ENCODE results near the gene ACTMAP. TPM values are rescaled to one million over a fixed set of nuclear protein-coding genes. Genes with fewer than 3 reads are reported as not detected.
A peak's percentile ranks its signal among the peaks of the same experiment; 100 is the strongest.

ACTMAP gene
- polyA plus RNA-seq, 12 donors, result 6.3 to 12.1 (median 8.6) TPM; not detected in 1

DNA sequence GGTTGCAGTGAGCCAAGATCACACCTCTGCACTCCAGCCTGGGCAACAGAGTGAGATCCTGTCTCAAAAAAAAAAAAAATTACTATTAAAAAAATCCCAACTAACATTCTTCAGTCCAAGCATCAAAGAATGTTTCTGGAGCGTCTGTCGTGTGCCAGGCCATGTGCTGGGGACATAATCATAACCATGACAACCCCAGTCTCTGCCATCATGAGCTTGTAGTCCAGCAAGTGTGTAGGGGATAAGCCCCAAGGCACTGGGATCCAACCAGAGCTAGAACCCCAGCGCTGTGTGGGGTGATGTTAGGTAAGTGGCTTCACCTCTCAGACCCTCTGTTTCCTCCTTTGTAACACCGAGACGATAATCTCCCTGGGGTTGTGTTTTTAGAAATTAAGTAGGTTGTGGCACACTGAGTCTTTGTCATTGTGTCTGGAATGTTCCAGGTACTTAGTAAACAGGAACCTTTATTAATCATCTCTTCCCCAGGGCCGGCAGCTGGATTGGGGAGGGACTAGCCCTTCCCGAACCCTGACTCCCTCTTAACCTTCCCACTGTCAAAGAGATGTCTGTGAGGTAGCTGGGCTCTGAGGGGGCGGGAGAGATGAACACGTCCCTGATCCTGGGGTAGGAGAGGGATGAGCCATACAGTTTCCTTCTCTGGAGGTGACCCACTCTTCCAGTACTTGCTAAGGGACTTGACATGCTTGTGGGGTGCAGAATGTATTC, 28.2 kb downstream of the ACTMAP start:
- no peak for DNase-seq

DNA sequence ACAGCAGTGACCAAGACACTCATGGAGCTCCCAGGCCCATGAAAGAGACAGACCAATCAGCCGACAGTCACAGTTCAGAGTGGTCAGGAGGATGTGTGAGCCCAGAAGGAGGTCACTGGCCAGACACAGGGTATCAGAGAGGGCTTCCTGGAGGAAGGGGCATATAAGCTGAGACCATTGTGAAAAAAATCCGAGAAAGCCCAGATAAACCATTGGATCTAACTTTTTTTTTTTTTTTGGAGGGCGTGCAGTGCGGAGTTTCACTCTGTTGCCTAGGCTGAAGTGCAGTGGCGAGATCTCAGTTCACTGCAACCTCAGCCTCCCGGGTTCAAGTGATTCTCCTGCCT, 29.2 kb downstream of the ACTMAP start:
- DNase-seq, result no peak

DNA sequence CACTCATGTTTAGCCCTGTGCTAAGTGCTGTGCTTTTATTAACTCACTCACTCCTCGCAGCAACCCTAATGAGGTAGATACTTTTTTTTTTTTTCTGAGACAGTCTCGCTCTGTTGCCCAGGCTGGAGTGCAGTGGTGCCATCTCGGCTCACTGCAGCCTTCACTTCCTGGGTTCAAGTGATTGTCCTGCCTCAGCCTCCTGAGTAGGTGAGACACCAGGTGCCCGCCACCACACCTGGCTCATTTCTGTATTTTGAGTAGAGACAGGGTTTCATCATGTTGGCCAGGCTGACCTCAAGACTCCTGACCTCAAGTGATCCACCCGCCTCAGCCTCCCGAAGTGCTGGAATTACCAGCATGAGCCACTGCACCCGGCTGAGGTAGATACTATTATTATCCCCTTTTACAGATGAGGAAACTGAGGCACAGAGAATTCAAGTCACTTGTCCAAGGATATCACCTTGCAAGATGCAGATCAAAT, 30.8 kb downstream of the ACTMAP start:
- DNase-seq, result no peak

DNA sequence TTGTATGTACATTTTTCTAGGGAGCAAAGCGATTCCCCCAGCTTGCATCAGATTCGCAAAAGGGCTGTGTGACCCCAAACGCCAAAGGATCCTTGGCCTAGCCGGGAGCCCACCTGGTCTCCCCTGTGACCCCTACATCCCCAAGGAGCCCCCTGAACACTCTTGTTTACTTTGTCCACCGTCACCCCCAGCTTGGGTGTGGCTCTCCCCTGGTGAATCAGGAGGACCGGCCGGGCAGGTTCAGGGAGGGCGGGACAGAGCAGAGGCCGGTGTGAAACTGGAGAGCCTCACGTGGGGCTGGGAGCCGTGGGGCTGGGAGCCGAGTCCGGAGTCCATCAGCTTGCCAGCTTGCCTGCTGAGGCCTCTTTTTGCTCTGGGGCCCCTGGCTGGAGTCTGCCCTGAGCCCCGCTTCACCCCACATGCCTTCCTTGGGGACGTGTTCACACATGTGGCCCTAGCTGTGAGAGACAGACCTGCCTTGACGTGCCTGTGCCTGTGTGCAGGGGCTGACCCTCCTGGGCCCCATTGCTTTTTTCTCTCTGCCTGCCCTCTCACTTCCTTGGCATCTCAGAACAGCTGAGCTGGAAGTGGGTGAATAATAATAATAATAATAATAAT, 31.4 kb downstream of the ACTMAP start:
- no peak for DNase-seq

DNA sequence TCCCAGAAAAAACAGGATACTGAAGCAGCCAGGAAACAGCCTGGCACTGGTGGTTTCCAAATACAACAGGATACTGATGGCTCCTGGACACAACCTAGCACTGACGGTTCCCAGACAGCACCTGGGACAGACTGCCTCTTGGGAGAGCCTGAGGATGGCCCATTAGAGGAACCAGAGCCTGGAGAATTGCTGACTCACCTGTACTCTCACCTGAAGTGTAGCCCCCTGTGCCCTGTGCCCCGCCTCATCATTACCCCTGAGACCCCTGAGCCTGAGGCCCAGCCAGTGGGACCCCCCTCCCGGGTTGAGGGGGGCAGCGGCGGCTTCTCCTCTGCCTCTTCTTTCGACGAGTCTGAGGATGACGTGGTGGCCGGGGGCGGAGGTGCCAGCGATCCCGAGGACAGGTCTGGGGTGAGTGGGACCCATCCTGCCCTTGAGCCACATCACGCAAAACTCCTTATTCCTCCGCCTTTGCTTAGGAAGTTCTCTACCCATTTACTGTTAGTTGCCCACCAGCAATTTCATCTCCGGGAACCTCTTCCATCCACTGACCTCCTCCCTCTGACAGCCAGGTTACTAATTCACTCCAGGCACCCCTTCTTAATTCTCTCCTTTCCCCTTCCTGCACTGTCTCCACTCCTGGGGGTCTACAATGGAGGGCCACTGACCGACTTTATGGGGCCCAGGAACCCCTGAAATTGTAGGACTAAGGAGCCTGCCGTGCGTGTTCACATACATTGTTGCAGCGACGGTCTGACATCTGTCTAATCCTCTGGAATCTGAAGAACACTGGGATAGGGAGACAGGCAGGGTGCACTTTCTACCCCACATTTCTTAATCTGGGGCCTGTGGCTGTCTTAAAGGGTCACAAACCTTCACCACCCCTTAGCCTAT, 32.1 kb downstream of the ACTMAP start:
- no peak for DNase-seq

DNA sequence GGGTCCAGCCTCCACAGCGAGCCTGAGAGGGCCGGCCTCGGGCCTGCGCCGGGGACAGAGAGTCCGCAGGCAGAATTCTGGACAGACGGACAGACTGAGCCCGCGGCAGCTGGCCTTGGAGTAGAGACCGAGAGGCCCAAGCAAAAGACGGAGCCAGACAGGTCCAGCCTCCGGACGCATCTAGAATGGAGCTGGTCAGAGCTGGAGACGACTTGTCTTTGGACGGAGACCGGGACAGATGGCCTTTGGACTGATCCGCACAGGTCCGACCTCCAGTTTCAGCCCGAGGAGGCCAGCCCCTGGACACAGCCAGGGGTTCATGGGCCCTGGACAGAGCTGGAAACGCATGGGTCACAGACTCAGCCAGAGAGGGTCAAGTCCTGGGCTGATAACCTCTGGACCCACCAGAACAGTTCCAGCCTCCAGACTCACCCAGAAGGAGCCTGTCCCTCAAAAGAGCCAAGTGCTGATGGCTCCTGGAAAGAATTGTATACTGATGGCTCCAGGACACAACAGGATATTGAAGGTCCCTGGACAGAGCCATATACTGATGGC, 32.9 kb downstream of the ACTMAP start:
- DNase-seq, result peak; percentile 65

DNA sequence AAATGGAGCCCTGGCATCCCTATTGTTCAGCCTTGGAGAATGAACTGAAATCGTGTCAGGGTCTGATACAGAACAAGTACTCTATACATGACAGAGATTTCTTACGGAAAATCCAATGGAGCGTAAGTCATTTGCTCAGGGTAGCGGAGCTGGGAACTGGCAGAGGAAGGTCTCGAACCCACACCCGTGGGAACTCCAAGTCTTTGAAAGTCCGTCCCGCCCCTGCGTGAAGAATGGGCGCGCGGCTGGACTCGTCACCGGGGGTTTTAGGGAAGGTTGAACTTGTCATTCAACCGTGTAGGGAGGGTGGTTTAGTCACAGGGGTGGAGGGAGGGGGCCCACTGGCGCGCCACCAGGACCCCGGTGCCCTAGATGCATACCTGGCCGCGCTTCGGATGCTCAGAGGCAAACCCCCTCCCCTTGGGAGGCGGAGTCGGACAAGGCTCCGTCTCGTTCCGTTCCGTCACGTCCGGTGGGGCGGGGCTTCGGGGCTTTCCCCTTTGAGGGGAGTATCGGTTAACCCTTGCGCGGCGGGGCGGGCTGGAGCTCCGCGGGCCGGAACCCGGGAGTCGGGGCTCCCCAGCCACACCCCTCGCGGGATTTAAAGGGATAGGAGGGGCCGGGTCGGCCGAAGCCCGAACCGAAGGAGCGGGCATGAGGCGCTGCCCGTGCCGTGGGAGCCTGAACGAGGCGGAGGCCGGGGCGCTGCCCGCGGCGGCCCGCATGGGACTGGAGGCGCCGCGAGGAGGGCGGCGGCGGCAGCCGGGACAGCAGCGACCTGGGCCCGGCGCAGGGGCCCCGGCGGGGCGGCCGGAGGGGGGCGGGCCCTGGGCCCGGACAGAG, 33.6 kb downstream of the ACTMAP start, which contains the start of the genes COQ8B and ITPKC:
TSS of gene COQ8B (minus strand) at position 405 of the 843 bp plus-strand sequence. CDS start 2,254 bp downstream, outside the sequence.
TSS of gene ITPKC (plus strand) at position 631 of the 843 bp plus-strand sequence. CDS start at position 655, 24 bp downstream.
- peak; percentile 99 for DNase-seq

DNA sequence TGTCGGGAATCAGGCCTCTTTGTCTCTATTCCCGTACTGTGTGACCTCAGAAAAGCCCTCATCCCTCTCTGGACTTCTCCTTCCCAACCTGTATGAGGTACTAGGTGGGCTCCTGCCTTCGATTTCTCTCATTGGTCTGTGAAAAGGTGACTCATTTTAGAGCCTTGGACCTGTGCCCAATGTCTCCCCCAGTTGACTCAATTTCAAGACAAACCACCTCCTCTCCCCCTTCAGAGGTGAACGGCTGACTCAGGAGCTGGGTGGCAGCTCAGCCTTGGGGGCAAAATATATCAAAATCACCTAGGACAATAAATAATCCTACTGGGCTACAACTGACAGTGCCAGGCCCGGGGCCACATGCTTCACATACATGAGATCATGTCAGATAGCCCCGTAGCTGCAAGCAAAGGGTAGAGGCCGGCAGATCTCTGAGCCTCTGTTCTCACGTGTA, 34.2 kb downstream of the ACTMAP start:
- no peak for DNase-seq

DNA sequence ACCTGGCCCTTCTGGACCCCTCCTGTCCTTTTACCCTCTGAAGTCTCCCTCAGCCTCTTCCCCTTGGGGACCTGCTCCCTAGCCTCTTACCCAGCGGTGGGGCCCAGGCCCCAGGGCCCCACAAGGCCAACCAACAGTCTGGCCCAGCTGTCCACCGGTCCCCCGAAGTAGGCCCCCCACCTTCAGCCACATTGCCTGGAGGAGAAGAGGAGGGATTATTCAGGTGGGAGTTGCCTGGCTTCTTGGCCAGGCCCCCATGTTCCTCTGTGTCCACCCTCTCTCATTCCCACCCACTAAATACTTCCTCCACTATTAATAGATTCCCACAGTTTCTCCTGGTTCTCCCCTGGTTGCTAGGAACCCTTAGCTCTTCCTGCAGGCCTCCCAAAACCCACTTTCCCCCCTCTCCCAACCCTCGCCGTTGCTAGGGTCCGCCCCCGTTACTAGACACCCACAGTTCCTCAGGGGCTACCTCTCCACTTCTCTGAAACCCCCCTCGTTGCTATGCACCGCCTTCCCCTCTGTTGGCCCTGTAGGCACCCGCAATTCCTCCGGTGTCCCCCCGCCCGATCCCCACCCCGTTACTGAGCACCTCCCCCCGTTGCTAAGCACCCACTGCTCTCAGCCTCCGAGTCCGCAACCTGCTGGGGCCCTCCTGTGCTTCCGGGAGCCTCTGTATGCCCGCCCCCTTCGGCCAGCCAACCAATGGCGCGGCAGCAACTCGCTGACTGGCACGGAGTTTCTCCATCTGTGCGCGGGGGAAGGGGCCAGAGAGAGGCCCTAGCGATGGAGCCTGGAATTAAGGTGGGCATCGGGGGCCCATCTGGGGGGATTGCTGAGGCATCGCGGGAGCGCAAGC, 35.6 kb downstream of the ACTMAP start:
- DNase-seq, result peak; percentile 97

DNA sequence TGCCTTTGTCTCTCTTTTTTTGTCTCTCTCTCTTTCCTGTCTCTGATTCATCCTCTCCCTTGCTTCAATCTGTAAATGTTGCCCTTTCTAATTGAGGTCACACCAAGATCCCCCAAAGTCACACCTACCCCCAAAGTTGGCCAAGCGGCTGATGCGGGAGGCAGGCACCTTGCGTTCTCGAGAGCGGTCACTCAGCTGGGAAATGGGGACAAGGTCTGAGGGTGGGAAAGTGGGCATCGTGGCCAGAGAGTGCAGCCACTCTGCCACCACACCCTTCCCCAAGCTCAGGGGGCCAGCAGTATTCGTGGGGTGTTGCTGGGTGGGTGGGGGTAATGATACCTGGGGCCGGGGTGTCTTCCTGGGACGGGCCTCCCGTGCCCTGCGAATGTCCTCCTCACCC, 36.3 kb downstream of the ACTMAP start:
- no peak for DNase-seq

DNA sequence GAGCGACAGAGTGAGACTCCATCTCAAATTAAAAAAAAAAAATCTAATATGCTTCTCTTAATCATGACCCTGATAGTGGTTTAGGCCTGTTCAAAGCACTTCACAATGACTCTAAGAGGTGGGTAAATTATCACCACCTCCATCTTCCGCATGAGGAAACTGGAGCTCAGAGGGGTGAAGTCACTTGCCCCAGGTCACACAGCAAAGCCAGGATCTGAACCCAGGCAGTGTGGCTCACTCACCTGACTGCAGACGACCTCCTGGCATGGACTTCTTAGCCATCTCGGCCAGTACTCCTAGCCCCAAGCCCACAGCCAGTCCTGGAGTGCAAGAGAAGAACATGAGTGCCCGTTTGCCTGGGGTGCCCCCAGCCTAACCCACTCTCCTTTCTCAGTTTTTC, 40.5 kb downstream of the ACTMAP start:
- DNase-seq, result no peak

DNA sequence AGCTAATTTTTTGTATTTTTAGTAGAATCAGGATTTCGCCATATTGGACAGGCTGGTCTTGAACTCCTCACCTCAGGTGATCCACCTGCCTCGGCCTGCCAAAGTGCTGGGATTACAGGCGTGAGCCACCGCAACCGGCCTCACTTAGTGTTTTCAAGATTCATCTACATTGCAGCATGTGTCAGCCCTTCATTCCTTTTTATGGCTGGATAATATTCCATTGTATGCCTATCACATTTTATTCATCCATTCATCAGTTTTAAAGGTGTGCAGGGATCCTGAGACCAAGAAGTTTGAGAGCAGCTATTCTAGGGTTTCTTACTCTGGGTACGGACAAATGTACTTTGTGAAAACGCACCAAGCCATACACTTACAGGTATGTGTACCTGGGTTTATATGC, 42.7 kb downstream of the ACTMAP start:
- DNase-seq, result no peak

DNA sequence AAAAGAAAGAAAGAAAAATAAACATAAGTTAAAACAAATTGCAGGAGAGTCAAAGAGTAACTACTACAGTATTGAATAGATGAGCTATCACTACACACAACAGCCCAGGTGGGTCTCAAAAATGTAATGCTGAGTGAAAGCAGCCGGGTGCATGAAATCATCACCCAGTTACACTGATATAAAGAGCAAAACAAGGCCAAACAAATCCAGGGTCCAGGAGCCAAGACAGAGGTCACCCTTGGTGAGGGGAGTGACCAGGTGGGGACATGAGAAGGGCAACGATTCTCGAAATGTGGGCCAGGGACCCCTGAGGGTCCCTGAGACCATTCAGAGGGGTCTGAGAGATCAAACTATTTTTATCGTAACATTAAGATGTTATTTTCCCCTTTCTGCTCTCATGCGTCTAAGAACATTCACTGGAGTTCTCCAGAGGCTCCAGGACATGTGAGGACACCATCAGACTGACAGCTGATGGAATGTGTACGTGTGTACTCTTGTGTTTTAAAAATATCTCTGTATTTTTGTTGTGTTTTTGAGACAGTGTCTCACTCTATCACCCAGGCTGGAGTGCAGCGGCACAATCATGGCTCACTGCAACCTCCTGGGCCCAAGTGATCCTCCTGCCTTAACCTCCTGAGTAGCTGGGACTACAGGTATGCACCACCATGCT, 44.2 kb downstream of the ACTMAP start:
- no peak for DNase-seq

DNA sequence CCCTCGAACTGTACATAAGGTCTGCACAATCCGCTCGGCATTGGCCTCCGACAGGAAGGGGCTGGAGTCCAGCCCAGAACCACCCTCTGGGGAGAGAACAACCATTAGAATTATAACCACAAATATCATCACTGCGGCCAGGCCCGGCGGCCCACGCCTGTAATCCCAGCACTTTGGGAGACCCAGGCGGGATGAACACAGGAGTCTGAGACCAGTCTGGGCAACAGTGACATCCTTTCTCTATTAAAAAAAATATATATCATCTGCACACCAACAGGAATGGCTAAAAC, 45.0 kb downstream of the ACTMAP start:
- no peak for DNase-seq

DNA sequence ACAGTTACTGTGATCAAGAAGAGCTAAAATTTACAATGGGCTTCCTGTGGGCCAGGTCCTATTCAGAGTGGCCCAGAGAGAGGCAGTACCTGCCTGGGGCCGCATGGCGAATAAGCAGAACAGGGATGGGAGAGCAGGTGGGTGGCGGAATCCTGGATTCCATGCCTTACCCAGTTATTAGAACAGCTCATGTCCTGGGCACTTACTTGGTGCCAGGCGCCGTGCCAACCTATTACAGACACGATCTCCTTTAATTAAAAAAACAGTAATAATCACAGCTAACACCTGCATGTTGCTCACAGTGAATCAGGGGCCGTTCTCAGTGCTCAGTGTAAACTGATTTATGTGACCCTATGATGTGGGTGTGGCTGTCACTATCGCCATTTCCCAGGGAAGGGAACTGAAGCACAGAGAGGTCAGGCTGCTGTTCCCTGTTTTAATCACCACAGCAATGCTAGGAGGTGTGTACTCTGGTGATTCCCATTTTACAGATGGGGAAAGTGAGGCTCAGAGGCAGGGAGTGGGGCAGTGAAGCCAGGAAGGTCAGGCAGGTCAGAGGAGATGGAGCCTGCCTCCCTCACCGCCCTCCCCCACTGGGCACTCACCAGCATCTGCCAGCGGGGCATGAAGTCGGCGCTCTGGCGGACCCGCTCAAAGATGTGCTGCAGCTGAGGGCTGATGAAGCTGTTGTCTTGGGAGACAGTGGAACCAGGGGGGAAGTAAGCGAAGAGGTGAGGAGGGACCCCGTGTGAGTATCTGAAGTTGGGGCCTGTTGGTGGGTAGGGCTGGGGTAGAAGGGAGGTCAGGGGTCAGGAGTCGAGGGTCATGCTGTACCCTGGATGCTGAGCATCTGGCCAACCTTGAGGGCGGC, 45.6 kb downstream of the ACTMAP start:
- DNase-seq, result no peak

DNA sequence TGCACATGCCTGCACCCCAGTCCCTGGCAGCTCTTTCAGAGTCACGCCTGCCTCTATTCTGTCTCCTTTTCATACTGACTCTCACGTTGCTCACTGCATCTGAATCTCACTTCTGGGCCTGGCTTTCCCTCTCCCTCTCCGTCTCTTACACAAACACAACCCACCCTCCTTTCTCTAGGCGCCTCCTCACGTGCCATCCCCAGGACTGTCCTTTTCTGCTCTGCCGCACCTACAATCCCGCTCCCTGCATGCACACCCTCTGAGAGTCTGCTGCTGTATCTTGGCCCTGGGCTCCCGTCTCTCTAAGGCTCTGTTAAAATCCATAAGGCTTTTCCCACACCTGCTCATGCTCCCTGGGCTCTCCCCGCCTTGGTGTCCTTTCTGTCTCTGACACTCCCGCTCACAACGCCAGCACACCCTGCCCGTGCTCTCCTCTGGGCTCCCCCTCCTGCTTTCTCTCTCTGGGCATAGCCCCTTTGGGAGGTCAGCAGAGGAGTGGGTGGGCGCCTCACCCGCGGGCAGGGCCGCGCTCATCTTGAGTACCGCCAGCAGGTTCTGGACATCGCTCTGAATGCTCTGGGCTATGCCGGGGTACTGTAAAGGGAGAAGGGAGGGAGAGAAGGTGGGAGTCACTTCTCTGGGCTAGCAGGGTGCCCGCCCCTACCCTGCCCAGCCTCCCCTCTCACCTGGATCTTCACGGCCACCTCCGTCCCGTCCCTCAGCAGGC, 47.1 kb downstream of the ACTMAP start:
- no peak for DNase-seq

DNA sequence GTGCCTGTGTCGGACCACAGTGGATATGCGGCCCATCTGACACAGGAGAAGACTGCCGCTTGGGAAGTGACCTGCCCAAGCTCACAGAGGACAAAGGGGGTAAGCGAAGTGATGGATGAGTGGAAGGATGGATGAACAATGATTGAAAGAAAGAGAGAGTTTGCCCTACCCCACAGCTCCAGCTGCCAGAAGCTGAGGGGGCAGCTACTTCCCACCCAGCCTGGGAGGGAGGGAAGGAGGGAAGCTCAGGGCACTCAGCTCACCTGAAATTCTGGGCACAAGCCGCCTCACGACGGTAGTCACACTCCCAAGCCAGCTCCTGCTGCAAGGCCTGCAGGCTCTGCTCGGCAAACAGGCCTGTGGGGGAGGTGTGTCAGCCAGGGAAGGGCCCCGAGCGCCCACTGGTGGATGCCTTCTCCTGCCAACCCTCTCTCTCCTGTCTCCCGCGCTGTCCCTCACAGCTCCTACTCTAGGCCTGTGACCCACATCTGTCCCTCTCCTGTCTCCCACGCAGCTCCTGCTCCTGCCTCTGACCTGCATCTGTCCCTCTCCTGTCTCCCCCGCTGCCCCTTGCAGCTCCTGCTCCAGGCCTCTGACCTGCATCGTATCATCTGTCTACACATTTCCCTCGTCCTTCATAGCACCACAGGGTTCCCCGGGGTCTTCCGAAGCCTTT, 47.8 kb downstream of the ACTMAP start:
- DNase-seq, result no peak
